ENCODE measurements around the gene SYT9.

Gene SYT9

DNA sequence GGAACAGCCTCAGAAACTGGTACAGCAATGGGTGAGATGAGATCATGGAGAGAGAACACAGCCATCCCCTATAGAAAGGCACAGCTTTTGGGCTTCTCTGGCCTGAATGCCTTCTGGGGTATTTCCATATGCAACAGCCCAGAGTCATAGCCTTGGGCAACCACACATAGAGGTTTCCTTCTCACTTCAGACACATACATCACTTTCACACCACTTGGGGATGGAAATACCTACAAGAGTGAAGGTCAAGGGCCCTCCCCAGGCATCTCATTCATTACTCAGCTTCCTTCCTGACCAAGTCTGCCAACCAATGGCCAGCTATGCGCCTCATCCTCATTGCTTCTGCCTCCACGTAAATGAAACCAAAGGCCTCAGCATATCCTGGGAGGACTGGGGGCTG, 215.9 kb downstream of the SYT9 start:
- Histone ChIP-seq H3K9ac (ENCODE audit: low read length in 2 of 2) (no peak overlapping the region), H3K4me1 (ENCODE audit: control insufficient read depth, insufficient read depth, low read length) (no peaks in the 10 kb centered on the region)

DNA sequence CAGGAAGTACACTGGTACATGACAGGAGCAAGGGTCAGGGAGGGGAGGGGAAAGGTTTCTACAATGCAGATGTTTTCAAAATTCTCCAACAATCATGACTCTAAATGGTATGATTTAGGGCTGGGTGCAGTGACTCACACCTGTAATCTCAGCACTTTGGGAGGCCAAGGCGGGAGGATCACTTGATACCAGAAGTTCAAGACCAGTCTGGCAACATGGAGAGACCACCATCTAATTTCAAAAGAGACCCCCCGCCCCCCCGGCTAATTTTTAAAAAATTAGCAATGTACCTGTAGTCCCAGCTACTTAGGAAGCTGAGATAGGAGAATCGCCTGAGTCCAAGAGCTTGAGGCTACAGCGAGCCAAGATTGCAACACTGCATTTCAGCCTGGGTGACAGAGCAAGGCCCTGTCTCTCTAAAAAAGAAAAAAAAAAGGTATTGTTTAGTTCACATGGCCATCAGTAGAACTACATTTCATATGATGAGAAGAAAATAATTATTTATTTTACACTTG, 217.7 kb downstream of the SYT9 start:
- Histone ChIP-seq H3K4me1 (ENCODE audit: control insufficient read depth, insufficient read depth, low read length) (no peaks in the 10 kb centered on the region), H3K9me3 (ENCODE audit: control insufficient read depth in 2 of 2, low read length in 2 of 2) (no peaks in the 10 kb centered on the region), H3K27ac (ENCODE audit: low read length) (no peak overlapping the region), H3K4me3 (ENCODE audit: low read length in 2 of 2) (no peak overlapping the region), H3K27me3 (ENCODE audit: control insufficient read depth in 1 of 2, insufficient read depth in 2 of 2, low read length in 2 of 2) (no peaks in the 10 kb centered on the region), H3K9ac (ENCODE audit: low read length in 2 of 2) (no peak overlapping the region), H3K36me3 (ENCODE audit: control insufficient read depth in 2 of 2, insufficient read depth in 2 of 2, low read length in 2 of 2) (no peaks in the 10 kb centered on the region)

More for the DNA sequence above, 215.9 kb downstream of the SYT9 start:
- no peaks in the 10 kb centered on the region for H3K9me3 ChIP-seq (ENCODE audit: control insufficient read depth in 2 of 2, low read length in 2 of 2)
- no peaks in the 10 kb centered on the region for H3K27me3 ChIP-seq (ENCODE audit: control insufficient read depth in 1 of 2, insufficient read depth in 2 of 2, low read length in 2 of 2)
- no peak overlapping the region for H3K4me3 ChIP-seq (ENCODE audit: low read length in 2 of 2)
- H3K27ac ChIP-seq (ENCODE audit: low read length) = no peak overlapping the region
- H3K36me3 ChIP-seq (ENCODE audit: control insufficient read depth in 2 of 2, insufficient read depth in 2 of 2, low read length in 2 of 2) = no peaks in the 10 kb centered on the region

DNA sequence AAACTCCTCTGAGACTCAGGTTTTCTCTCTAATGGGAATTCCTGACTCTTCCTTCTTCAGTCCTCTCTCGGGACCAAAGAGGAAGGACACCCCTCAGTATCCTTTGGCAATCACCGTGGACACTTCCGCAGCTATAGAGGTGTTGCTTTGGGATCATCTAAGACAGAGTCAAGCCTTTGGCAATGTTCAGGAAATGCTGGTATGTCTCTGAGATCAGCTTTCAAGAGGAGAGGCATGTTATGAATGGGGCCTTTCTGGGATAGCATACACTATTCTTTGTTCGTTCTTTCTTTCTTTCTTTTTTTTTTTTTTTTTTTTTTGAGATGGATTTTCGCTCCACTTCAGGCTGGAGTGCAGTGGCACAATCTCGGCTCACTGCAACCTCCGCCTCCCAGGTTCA, 219.4 kb downstream of the SYT9 start:
- no peak overlapping the region for H3K27ac ChIP-seq (ENCODE audit: low read length)
- no peaks in the 10 kb centered on the region for H3K9me3 ChIP-seq (ENCODE audit: control insufficient read depth in 2 of 2, low read length in 2 of 2)
- H3K27me3 ChIP-seq (ENCODE audit: control insufficient read depth in 1 of 2, insufficient read depth in 2 of 2, low read length in 2 of 2) = no peaks in the 10 kb centered on the region
- no peak overlapping the region for H3K4me3 ChIP-seq (ENCODE audit: low read length in 2 of 2)
- no peak overlapping the region for H3K9ac ChIP-seq (ENCODE audit: low read length in 2 of 2)
- H3K36me3 ChIP-seq (ENCODE audit: control insufficient read depth in 2 of 2, insufficient read depth in 2 of 2, low read length in 2 of 2) = no peaks in the 10 kb centered on the region
- H3K4me1 ChIP-seq (ENCODE audit: control insufficient read depth, insufficient read depth, low read length) = no peaks in the 10 kb centered on the region

DNA sequence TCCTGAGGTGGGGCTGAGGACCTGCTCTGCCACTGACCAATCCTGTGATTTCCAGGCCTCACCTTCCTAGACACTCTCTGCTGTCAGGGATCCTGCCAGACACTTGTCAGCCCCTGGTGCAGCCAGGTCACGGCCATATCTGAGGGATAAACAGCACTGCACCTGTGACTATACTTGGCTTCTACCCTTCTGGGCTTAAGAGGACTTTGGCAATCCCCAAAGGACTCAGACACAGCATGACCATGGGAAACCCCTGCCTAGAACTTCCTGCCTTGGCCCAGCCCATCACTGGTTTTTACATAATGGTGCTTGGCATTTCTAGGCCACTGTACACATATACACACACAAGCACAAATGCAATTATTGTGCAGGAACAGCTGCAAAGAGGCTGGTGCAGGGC, 222.0 kb downstream of the SYT9 start:
- Histone ChIP-seq H3K27ac (ENCODE audit: low read length) (no peak overlapping the region), H3K9me3 (ENCODE audit: control insufficient read depth in 2 of 2, low read length in 2 of 2) (no peaks in the 10 kb centered on the region), H3K27me3 (ENCODE audit: control insufficient read depth in 1 of 2, insufficient read depth in 2 of 2, low read length in 2 of 2) (no peaks in the 10 kb centered on the region), H3K4me1 (ENCODE audit: control insufficient read depth, insufficient read depth, low read length) (no peaks in the 10 kb centered on the region), H3K4me3 (ENCODE audit: low read length in 2 of 2) (no peak overlapping the region), H3K9ac (ENCODE audit: low read length in 2 of 2) (no peak overlapping the region), H3K36me3 (ENCODE audit: control insufficient read depth in 2 of 2, insufficient read depth in 2 of 2, low read length in 2 of 2) (no peaks in the 10 kb centered on the region)

DNA sequence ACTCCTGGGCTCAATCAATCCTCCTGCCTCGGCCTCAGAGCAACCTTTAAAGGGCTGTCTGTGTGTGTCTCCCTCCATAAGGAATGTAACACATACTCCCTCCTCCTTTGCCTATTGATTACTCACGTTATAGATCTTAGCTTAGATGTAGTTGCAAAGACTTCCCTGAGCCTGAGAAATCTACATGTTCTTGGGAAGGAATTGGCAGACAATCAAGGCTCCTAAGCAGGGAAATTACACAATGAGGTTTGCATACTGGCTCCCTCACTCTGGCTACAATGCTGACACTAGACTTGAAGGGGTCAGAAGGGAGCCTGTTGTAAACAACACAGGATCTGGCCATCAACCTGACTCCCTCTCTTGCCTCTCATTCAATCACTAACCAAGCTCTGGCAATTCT, 228.4 kb downstream of the SYT9 start:
- no peak overlapping the region for H3K9ac ChIP-seq (ENCODE audit: low read length in 2 of 2)
- H3K4me1 ChIP-seq (ENCODE audit: control insufficient read depth, insufficient read depth, low read length) = no peaks in the 10 kb centered on the region
- H3K27ac ChIP-seq (ENCODE audit: low read length) = no peak overlapping the region
- no peaks in the 10 kb centered on the region for H3K27me3 ChIP-seq (ENCODE audit: control insufficient read depth in 1 of 2, insufficient read depth in 2 of 2, low read length in 2 of 2)
- no peaks in the 10 kb centered on the region for H3K9me3 ChIP-seq (ENCODE audit: control insufficient read depth in 2 of 2, low read length in 2 of 2)
- no peaks in the 10 kb centered on the region for H3K36me3 ChIP-seq (ENCODE audit: control insufficient read depth in 2 of 2, insufficient read depth in 2 of 2, low read length in 2 of 2)
- no peak overlapping the region for H3K4me3 ChIP-seq (ENCODE audit: low read length in 2 of 2)

DNA sequence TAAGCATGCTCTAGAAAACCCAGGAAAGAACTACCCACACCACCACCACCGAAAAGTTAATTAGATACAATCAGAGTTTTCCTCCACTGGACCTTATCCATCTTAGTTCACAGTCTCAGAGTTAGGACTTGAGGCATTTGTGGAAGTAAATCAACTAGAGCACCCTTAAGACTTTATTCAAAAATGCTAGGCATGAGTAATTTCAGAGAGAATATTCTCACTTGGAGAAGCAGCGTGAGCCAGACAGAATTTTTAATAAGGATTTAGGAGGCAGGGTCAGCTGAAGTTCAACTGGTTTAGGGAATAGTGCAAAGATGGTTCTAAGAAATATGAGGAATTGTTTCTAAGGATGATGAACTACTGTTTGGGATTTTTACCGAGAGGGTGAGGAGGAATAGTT, 232.4 kb downstream of the SYT9 start:
- Histone ChIP-seq H3K4me1 (ENCODE audit: control insufficient read depth, insufficient read depth, low read length) (no peaks in the 10 kb centered on the region), H3K36me3 (ENCODE audit: control insufficient read depth in 2 of 2, insufficient read depth in 2 of 2, low read length in 2 of 2) (no peaks in the 10 kb centered on the region), H3K9me3 (ENCODE audit: control insufficient read depth in 2 of 2, low read length in 2 of 2) (no peaks in the 10 kb centered on the region), H3K27ac (ENCODE audit: low read length) (no peak overlapping the region), H3K9ac (ENCODE audit: low read length in 2 of 2) (no peak overlapping the region), H3K27me3 (ENCODE audit: control insufficient read depth in 1 of 2, insufficient read depth in 2 of 2, low read length in 2 of 2) (no peaks in the 10 kb centered on the region), H3K4me3 (ENCODE audit: low read length in 2 of 2) (no peak overlapping the region)

DNA sequence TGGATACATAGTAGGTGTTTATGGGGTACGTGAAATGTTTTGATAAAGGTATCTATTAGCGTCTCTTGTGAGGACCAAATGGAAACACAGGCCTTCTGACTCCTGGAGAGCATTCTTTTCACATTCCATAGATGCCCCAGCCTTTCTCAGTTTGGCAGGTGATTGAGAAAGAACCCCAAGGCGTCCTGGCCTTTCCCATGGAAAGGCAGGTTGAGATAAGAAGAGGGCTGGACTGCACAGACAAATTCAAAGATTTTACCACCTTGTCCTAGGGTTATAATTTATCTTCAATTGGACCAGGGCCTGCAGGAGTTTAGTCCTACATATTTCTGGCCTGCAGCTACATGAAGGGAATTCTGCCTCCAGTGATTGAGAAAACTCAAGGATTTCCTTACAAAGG, 232.9 kb downstream of the SYT9 start:
- no peaks in the 10 kb centered on the region for H3K4me1 ChIP-seq (ENCODE audit: control insufficient read depth, insufficient read depth, low read length)
- no peaks in the 10 kb centered on the region for H3K36me3 ChIP-seq (ENCODE audit: control insufficient read depth in 2 of 2, insufficient read depth in 2 of 2, low read length in 2 of 2)
- no peak overlapping the region for H3K27ac ChIP-seq (ENCODE audit: low read length)
- no peaks in the 10 kb centered on the region for H3K9me3 ChIP-seq (ENCODE audit: control insufficient read depth in 2 of 2, low read length in 2 of 2)
- H3K27me3 ChIP-seq (ENCODE audit: control insufficient read depth in 1 of 2, insufficient read depth in 2 of 2, low read length in 2 of 2) = no peaks in the 10 kb centered on the region
- H3K9ac ChIP-seq (ENCODE audit: low read length in 2 of 2) = no peak overlapping the region
- peak overlapping the region in 1 of 2 donors; percentile 73 for H3K4me3 ChIP-seq (ENCODE audit: low read length in 2 of 2)

DNA sequence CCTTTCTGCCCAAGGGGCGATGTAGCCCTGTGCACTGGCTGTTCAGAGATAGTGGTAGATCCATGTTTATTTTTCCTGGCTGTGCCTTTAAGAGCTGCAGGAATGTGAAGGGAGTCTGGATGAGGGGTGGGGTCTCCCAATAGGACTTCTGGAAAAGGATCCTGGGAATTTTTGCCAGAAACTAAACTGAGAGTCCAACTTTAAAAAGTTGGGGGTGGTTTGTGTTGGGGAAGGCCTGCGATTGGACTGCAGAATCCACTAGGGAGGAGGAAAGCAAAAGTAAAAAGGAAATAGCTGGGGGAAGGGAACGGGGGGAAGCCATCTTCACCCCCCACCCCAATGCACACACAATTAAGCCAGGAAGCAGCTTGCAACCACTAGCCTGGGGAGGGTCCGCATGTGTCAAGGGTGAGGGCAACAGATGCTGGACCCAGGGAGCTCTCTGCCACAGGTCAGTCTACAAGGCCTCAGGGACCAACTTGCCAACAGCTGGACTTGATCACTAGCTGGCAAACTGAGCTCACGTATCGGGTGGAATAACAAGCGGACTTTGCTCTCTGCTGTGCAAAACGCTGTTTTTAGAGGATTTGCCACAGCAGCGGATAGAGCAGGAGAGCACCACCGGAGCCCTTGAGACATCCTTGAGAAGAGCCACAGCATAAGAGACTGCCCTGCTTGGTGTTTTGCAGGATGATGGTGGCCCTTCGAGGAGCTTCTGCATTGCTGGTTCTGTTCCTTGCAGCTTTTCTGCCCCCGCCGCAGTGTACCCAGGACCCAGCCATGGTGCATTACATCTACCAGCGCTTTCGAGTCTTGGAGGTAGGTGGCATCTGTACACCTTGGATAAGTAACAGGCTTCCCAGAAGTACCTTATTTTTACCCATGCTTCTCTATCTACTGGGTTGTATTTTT, 233.7 kb downstream of the SYT9 start, which contains the start of gene OLFML1:
OLFML1 (plus strand) TSS at position 321 of the 912 bp plus-strand sequence; CDS start at position 691, 370 bp downstream.
- H3K9ac ChIP-seq (ENCODE audit: low read length in 2 of 2) = peak within 1 kb of the TSS in 1 of 2 donors; percentile 36

DNA sequence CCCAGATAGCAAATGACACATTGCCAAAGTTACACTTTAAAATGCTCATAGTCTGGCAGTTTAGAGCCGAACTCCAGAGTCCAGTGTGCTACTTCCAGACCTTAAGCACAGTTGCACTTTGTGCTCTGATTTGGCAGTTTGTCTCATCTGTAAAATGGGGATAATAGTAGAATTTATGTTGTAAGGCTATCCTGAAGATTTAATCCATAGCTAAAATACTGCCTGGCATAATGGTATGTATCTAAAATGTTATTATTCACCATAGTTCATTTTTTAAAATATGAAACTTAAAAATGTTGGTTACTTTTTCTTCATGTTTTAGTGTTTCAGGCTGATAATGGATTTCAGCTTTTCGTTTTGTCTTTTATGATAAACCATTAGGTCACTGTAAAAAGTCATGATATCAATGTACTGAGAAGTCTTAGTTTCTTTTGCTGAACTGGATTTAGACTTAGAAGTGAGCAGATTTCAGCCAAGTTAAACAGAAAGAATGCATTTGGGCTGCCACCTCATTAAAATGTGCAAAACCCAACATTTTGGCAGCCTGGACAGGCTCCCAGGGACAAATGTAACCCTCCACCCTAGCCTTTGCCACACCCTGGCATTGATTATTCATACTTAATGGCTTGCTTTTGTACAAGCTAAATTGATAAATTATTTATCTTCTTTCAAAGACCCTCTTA, 234.5 kb downstream of the SYT9 start:
- Histone ChIP-seq H3K27ac (ENCODE audit: low read length) (no peak overlapping the region), H3K4me3 (ENCODE audit: low read length in 2 of 2) (peak overlapping the region; percentile 33 to 73), H3K36me3 (ENCODE audit: control insufficient read depth in 2 of 2, insufficient read depth in 2 of 2, low read length in 2 of 2) (no peaks in the 10 kb centered on the region), H3K27me3 (ENCODE audit: control insufficient read depth in 1 of 2, insufficient read depth in 2 of 2, low read length in 2 of 2) (no peaks in the 10 kb centered on the region), H3K4me1 (ENCODE audit: control insufficient read depth, insufficient read depth, low read length) (no peaks in the 10 kb centered on the region), H3K9me3 (ENCODE audit: control insufficient read depth in 2 of 2, low read length in 2 of 2) (no peaks in the 10 kb centered on the region), H3K9ac (ENCODE audit: low read length in 2 of 2) (no peak overlapping the region)

More for the DNA sequence above, 233.7 kb downstream of the SYT9 start, which contains the start of gene OLFML1:
- Histone ChIP-seq H3K36me3 (ENCODE audit: control insufficient read depth in 2 of 2, insufficient read depth in 2 of 2, low read length in 2 of 2) (no peaks in the 10 kb centered on the region), H3K4me3 (ENCODE audit: low read length in 2 of 2) (peak within 1 kb of the TSS; percentile 33 to 73), H3K27ac (ENCODE audit: low read length) (no peak within 1 kb of the TSS), H3K4me1 (ENCODE audit: control insufficient read depth, insufficient read depth, low read length) (no peaks in the 10 kb centered on the region), H3K27me3 (ENCODE audit: control insufficient read depth in 1 of 2, insufficient read depth in 2 of 2, low read length in 2 of 2) (no peaks in the 10 kb centered on the region), H3K9me3 (ENCODE audit: control insufficient read depth in 2 of 2, low read length in 2 of 2) (no peaks in the 10 kb centered on the region)

DNA sequence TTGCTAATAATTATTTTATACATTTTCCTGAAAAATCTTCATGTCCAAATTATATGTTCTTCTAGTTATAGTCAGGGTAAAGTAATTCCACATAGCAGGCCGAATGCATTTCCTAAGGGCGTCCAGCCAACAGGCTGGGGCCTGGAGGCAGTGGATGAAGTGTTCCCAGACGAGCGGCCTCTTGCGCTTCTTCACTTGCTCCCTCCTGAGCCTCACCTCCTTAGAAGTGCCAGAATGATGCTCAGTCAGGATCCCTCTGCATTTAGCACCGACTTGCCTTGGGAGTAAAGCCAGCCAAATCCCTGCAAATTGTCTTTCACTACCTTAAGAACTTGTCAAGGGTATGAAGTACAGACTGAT, 235.1 kb downstream of the SYT9 start:
- H3K4me3 ChIP-seq (ENCODE audit: low read length in 2 of 2) = peak overlapping the region in 1 of 2 donors; percentile 65
- H3K9me3 ChIP-seq (ENCODE audit: control insufficient read depth in 2 of 2, low read length in 2 of 2) = no peaks in the 10 kb centered on the region
- no peaks in the 10 kb centered on the region for H3K36me3 ChIP-seq (ENCODE audit: control insufficient read depth in 2 of 2, insufficient read depth in 2 of 2, low read length in 2 of 2)
- no peaks in the 10 kb centered on the region for H3K27me3 ChIP-seq (ENCODE audit: control insufficient read depth in 1 of 2, insufficient read depth in 2 of 2, low read length in 2 of 2)
- H3K27ac ChIP-seq (ENCODE audit: low read length) = no peak overlapping the region
- no peak overlapping the region for H3K9ac ChIP-seq (ENCODE audit: low read length in 2 of 2)
- no peaks in the 10 kb centered on the region for H3K4me1 ChIP-seq (ENCODE audit: control insufficient read depth, insufficient read depth, low read length)
